GM23338 (cell line): Measurements from ENCODE around the gene ANKS1B.

Experiments used
- CTCF ChIP-seq, 2 experiments: fragments of 200-600 bp in 1 of 2; sonication (generic) in 1 of 2; conservative IDR thresholded peaks; 2 replicates each; pipeline versions ENCODE4 v1.5.1 to v1.6.1; 2016 to 2017; ENCODE audit warnings: antibody characterized with exemption in 2 of 2, low read depth in 2 of 2, mild to moderate bottlenecking in 2 of 2, moderate library complexity in 1 of 2
- POLR2AphosphoS5 ChIP-seq: IDR thresholded peaks from 2 replicates; pipeline ENCODE4 v1.6.1; 2016; ENCODE audit warnings: antibody characterized with exemption, low read depth

GRCh38 chr12:99111600-99111999 lies 873.1 kb downstream of the ANKS1B start:
- no peak for TF ChIP-seq CTCF (conservative IDR thresholded peaks at IDR 0.05; ENCODE audit: low read depth in 2 of 2)
- TF ChIP-seq POLR2AphosphoS5, result no peak
